ENCODE data around the gene DEPDC4.

Gene DEPDC4

DNA sequence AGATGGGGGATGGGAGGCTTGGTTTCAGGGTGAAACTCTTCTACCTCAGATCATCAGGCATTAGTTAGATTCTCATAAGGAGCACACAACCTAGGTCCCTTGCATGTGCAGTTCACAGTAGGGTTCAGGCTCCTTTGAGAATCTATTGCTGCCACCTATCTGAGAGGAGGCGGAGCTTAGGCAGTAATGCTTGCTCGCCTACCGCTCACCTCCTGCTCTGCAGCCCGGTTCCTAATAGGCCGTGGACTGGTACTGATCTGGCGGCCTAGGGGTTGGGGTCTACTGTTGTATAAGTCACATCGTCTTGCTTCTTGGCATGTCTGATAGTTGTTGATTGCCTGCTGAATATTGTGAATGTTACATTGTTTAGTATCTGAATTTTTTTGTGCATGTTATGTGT lies 12.3 kb upstream of the DEPDC4 start:
- H3K36me3 ChIP-seq = no peaks in the 10 kb centered on the region
- H3K4me3 ChIP-seq (ENCODE audit: low read depth, low read length) = no peak overlapping the region
- no peaks in the 10 kb centered on the region for H3K4me1 ChIP-seq
- TF ChIP-seq CTCF (IDR thresholded peaks at IDR 0.05; ENCODE audit: low read depth, low read length) = no peak
- H3K9me3 ChIP-seq = no peaks in the 10 kb centered on the region
- DNase-seq = no peak
- H3K27me3 ChIP-seq = no peaks in the 10 kb centered on the region

GRCh38 chr12:100274291-100274690 lies 7.4 kb upstream of the DEPDC4 start:
- Histone ChIP-seq H3K4me3 (ENCODE audit: low read depth, low read length) (no peak overlapping the region), H3K4me1 (no peaks in the 10 kb centered on the region), H3K27me3 (no peaks in the 10 kb centered on the region), H3K36me3 (no peaks in the 10 kb centered on the region), H3K9me3 (no peaks in the 10 kb centered on the region)
- DNase-seq = no peak
- TF ChIP-seq CTCF (IDR thresholded peaks at IDR 0.05; ENCODE audit: low read depth, low read length) = no peak

DNA sequence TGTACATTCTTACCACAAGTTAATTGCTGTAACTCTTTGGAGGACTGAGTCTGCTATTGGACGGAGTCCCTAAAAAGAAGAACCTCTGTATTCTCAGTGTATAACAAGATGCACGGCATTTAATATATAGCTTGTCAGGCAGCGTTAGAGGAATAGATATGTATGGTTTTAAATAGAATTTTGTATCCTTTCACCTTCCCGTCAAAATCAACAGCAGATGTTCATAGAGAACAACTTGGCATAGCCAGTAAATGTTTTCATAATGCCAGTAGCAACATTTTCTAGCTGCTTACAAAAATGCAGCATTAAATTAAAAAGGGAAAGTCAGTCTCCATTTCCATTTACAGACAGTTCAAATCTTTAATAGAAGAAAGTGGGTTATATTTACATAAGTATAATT lies 6.9 kb upstream of the DEPDC4 start:
- Histone ChIP-seq H3K9me3 (no peaks in the 10 kb centered on the region), H3K4me3 (ENCODE audit: low read depth, low read length) (no peak overlapping the region), H3K27me3 (no peaks in the 10 kb centered on the region), H3K36me3 (no peaks in the 10 kb centered on the region), H3K4me1 (no peaks in the 10 kb centered on the region)
- DNase-seq = no peak
- no peak for TF ChIP-seq CTCF (IDR thresholded peaks at IDR 0.05; ENCODE audit: low read depth, low read length)

- no peak for TF ChIP-seq CTCF (IDR thresholded peaks at IDR 0.05; ENCODE audit: low read depth, low read length)
Measured at GRCh38 chr12:100268835-100269564, 2.1 kb upstream of the DEPDC4 start.

DNA sequence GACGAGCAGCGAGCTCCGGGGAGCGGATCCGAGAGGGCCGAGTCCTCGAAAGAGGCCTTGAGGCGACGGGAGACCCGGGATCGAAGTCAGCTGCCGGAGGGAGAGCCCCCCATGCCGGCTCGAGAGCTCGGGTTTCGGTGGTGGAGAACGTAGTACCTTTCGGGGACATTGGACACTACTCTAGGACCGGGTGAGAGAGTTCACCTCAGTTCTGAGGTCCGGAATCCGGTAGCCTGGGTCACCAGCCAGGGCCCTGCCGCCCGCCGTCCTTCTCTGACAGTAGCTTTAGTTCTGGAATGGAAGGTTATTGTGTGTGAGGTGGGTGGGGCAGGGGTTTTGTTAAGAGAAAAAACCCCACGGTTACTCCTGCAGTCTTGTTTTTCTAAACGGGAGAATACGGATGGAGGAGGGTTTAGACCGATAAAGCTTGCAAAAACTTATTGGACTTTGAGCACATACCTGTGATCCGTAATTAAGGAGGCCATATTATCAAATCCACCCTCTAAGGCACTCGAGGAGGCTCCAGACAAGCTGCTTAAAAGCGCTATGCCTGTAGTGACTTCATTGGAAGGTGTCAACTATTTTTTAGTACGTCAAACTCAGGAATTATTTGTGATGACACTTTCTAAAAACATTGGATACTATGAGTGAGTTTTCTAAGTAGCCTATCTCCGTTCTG lies 863 bp upstream of the DEPDC4 start:
- Histone ChIP-seq H3K27me3 (no peaks in the 10 kb centered on the region), H3K36me3 (no peaks in the 10 kb centered on the region), H3K4me3 (ENCODE audit: low read depth, low read length) (peak overlapping the region; percentile 92), H3K9me3 (no peaks in the 10 kb centered on the region), H3K4me1 (no peaks in the 10 kb centered on the region)
- TF ChIP-seq CTCF (IDR thresholded peaks at IDR 0.05; ENCODE audit: low read depth, low read length) = no peak
- no peak for DNase-seq

More at GRCh38 chr12:100268835-100269564, 2.1 kb upstream of the DEPDC4 start:
- Histone ChIP-seq H3K4me1 (no peaks in the 10 kb centered on the region), H3K36me3 (no peaks in the 10 kb centered on the region), H3K27me3 (no peaks in the 10 kb centered on the region), H3K9me3 (no peaks in the 10 kb centered on the region), H3K4me3 (ENCODE audit: low read depth, low read length) (peak overlapping the region; percentile 92)
- no peak for DNase-seq

GRCh38 chr12:100266585-100266834 lies 369 bp downstream of the DEPDC4 start:
- H3K27me3 ChIP-seq = no peaks in the 10 kb centered on the region
- no peak for TF ChIP-seq CTCF (IDR thresholded peaks at IDR 0.05; ENCODE audit: low read depth, low read length)
- H3K36me3 ChIP-seq = no peaks in the 10 kb centered on the region
- H3K9me3 ChIP-seq = no peaks in the 10 kb centered on the region
- H3K4me3 ChIP-seq (ENCODE audit: low read depth, low read length) = peak overlapping the region; percentile 92
- DNase-seq = peak; percentile 96
- no peaks in the 10 kb centered on the region for H3K4me1 ChIP-seq
